ENCODE measurements around the gene NACC2. TPM values are rescaled to one million over a fixed set of nuclear protein-coding genes. Genes with fewer than 3 reads are reported as not detected.
"Not testable (repeated sequence)": the region's sequence is repeated elsewhere in the genome, so short reads cannot be mapped to it uniquely, and the experiment has no call there.

NACC2 gene
- polyA plus RNA-seq, 1 of the 3 experiments (the other 2 are of a cell fraction), result 22.1 TPM

DNA sequence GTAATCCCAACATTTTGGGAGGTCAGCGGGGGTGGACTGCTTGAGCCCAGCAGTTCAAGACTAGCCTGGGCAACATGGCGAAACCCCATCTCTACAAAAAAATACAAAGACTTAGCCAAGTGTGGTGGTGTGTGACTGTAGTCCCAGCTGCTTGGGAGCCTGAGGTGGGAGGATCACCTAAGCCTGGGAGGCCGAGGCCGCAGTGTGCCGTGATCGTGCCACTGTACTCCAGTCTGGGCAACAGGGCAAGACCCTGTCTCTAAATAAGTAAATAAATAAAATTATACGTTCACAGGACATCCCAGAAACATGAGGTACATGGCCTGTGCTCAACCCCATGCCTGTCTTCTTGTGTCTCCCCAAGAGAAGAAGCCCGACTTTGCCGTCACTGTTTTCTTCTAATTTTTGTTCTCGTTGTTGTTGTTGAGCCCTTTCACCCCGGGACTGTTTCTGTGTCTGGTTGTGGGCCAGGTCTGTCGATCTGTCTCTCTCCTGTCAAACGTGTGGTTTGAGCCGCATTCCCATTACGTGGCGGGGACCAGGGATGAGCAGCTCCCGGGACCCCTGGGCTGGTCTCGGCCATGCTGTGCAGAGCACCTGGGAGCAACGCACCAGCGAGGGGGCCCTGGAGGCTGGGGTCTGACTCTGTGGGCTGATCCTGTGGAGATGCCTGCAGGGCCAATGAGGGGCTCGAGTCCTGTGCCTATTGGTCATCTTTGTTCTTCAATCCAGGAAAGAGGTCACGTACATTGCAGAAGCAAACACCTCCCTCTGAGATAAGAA is 32.2 kb downstream of the NACC2 start:
- WGBS (ENCODE audit: low lambda C conversion rate), result 85% methylated on average over 16 of the region's 22 CpGs
- Histone ChIP-seq H2AFZ (ENCODE audit: low read depth) (no peak overlapping the region), H3K9ac (no peak overlapping the region), H3K79me2 (ENCODE audit: insufficient read depth) (peaks cover 85% of the 10 kb centered on the region), H3K9me2 (no peaks in the 10 kb centered on the region), H3K4me3 (ENCODE audit: low read depth in 2 of 2, low read length in 1 of 2) (no peak overlapping the region), H3K4me1 (ENCODE audit: control insufficient read depth in 1 of 2, insufficient read depth in 2 of 2, low read depth in 1 of 2, low read length in 1 of 2) (peaks cover 13 to 25% of the 10 kb centered on the region in 2 experiments; a peak in 2 of 4 replicates), H3F3A (replicated peaks; ENCODE audit: insufficient read depth) (no peaks in the 10 kb centered on the region), H3K27me3 (ENCODE audit: insufficient read depth) (no peaks in the 10 kb centered on the region), H3K27ac (ENCODE audit: low read depth in 2 of 2, low read length in 1 of 2) (no peak overlapping the region), H3K36me3 (replicated peaks in 1 of 2; ENCODE audit: control insufficient read depth in 1 of 2, insufficient read depth in 2 of 2, low read length in 1 of 2) (peaks cover 0 to 3% of the 10 kb centered on the region in 2 experiments), H3K4me2 (no peak overlapping the region), H3K9me3 (no peaks in the 10 kb centered on the region), H4K20me1 (ENCODE audit: insufficient read depth) (peaks cover 72% of the 10 kb centered on the region)
- DNase-seq, result peak; percentile 9
- no peak for TF ChIP-seq NRF1 (IDR thresholded peaks at IDR 0.05; ENCODE audit: low read depth, low read length)
- TF ChIP-seq, protein P1, sequence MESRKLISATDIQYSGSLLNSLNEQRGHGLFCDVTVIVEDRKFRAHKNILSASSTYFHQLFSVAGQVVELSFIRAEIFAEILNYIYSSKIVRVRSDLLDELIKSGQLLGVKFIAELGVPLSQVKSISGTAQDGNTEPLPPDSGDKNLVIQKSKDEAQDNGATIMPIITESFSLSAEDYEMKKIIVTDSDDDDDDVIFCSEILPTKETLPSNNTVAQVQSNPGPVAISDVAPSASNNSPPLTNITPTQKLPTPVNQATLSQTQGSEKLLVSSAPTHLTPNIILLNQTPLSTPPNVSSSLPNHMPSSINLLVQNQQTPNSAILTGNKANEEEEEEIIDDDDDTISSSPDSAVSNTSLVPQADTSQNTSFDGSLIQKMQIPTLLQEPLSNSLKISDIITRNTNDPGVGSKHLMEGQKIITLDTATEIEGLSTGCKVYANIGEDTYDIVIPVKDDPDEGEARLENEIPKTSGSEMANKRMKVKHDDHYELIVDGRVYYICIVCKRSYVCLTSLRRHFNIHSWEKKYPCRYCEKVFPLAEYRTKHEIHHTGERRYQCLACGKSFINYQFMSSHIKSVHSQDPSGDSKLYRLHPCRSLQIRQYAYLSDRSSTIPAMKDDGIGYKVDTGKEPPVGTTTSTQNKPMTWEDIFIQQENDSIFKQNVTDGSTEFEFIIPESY (IDR thresholded peaks at IDR 0.05; ENCODE audit: borderline replicate concordance, low read depth), result no peak
- TF ChIP-seq EP300 (IDR thresholded peaks at IDR 0.05; ENCODE audit: borderline replicate concordance in 1 of 2, low read depth in 1 of 2, low read length in 1 of 2), result no peak
- TF ChIP-seq EZH2phosphoT487 (IDR thresholded peaks at IDR 0.05; ENCODE audit: borderline replicate concordance, low read depth), result no peak
- no peak for TF ChIP-seq POLR2AphosphoS5 (IDR thresholded peaks at IDR 0.05; ENCODE audit: low read depth, low read length)
- TF ChIP-seq, protein P2, sequence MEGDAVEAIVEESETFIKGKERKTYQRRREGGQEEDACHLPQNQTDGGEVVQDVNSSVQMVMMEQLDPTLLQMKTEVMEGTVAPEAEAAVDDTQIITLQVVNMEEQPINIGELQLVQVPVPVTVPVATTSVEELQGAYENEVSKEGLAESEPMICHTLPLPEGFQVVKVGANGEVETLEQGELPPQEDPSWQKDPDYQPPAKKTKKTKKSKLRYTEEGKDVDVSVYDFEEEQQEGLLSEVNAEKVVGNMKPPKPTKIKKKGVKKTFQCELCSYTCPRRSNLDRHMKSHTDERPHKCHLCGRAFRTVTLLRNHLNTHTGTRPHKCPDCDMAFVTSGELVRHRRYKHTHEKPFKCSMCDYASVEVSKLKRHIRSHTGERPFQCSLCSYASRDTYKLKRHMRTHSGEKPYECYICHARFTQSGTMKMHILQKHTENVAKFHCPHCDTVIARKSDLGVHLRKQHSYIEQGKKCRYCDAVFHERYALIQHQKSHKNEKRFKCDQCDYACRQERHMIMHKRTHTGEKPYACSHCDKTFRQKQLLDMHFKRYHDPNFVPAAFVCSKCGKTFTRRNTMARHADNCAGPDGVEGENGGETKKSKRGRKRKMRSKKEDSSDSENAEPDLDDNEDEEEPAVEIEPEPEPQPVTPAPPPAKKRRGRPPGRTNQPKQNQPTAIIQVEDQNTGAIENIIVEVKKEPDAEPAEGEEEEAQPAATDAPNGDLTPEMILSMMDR (IDR thresholded peaks at IDR 0.05), result no peak
- TF ChIP-seq FOSL2 (IDR thresholded peaks at IDR 0.05; ENCODE audit: borderline replicate concordance, low read depth), result no peak
- TF ChIP-seq NFIC (IDR thresholded peaks at IDR 0.05; ENCODE audit: borderline replicate concordance), result no peak
- ChIA-PET POLR2A (no interaction called here), CTCF (interaction anchor here (1.2 kb wide), 1 partner anchor 61 kb away, joined by 3 read pairs; no protein-coding TSS in a partner anchor)

DNA sequence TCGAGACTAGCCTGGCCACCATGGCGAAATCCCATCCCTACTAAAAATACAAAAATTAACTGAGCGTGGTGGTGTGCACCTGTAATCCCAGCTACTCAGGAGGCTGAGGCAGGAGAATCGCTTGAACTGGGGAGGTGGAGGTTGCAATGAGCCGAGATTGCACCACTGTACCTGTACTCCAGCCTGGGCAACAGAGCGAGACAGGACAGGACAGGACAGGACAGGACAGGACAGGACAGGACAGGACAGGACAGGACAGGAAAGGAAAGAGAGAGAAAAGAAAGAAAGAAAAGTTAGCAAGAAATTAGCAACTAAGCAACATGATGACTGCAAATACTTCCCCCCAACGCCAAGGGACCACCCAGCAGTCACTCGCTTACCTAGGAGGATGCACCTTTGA is 33.2 kb downstream of the NACC2 start:
- H3K9me2 ChIP-seq; H2AFZ ChIP-seq (ENCODE audit: low read depth); DNase-seq; H3K36me3 ChIP-seq (replicated peaks in 1 of 2; ENCODE audit: control insufficient read depth in 1 of 2, insufficient read depth in 2 of 2, low read length in 1 of 2); POLR2A ChIA-PET; H3K9ac ChIP-seq; H3K9me3 ChIP-seq; H3K27me3 ChIP-seq (ENCODE audit: insufficient read depth); H3F3A ChIP-seq (replicated peaks; ENCODE audit: insufficient read depth); H3K27ac ChIP-seq (ENCODE audit: low read depth in 2 of 2, low read length in 1 of 2); H3K4me3 ChIP-seq (ENCODE audit: low read depth in 2 of 2, low read length in 1 of 2); H3K4me2 ChIP-seq: not testable (repeated sequence)
- H3K79me2 ChIP-seq (ENCODE audit: insufficient read depth), result peaks cover 82% of the 10 kb centered on the region
- whole genome bisulfite sequencing (ENCODE audit: low lambda C conversion rate), result 92% methylated on average over 8 of the region's 8 CpGs
- peaks cover 13 to 25% of the 10 kb centered on the region in 2 experiments; a peak in 2 of 4 replicates for H3K4me1 ChIP-seq (ENCODE audit: control insufficient read depth in 1 of 2, insufficient read depth in 2 of 2, low read depth in 1 of 2, low read length in 1 of 2)
- H4K20me1 ChIP-seq (ENCODE audit: insufficient read depth), result peaks cover 79% of the 10 kb centered on the region
- CTCF ChIA-PET, result interaction anchor here (1.4 kb wide), 1 partner anchor 71 kb away, joined by 4 read pairs; no protein-coding TSS in a partner anchor
